Suppressor macrophage treated with lipopolysaccharide for 1 hour (primary cell): Measurements from ENCODE around the gene SLC6A1.

Experiments
- DNase-seq, 3 donors: peaks; one replicate each; pipeline ENCODE4 v3.0.0-alpha.2; 2020 to 2022

Gene SLC6A1

GRCh38 chr3:10995871-10996270 lies 3.3 kb downstream of the SLC6A1 start:
- no peak for DNase-seq

- DNase-seq: no peak
Observed at GRCh38 chr3:10996345-10997013, 3.9 kb downstream of the SLC6A1 start.

DNA sequence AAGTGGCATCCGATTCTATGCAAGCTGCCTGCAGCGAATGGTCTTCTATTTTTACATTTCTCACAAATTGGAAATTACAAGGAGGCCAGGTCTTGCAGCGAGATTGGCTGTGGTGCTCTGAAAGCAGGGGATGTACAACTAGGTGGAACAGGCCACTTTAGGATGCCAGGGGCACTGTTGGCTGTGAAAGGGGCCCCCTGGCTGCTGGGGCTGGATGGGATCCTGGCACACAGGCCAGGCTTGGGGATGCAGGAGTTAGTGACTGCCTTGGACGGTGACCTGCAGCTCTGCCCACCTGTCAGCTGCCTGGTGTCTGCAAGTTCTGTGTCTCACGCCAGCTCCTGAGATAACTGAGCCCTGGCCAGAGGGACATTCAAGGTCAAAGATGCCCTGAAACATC lies 4.6 kb downstream of the SLC6A1 start:
- DNase-seq: no peak

- no peak for DNase-seq
Observed at GRCh38 chr3:10998542-10998941, 6.0 kb downstream of the SLC6A1 start.

DNA sequence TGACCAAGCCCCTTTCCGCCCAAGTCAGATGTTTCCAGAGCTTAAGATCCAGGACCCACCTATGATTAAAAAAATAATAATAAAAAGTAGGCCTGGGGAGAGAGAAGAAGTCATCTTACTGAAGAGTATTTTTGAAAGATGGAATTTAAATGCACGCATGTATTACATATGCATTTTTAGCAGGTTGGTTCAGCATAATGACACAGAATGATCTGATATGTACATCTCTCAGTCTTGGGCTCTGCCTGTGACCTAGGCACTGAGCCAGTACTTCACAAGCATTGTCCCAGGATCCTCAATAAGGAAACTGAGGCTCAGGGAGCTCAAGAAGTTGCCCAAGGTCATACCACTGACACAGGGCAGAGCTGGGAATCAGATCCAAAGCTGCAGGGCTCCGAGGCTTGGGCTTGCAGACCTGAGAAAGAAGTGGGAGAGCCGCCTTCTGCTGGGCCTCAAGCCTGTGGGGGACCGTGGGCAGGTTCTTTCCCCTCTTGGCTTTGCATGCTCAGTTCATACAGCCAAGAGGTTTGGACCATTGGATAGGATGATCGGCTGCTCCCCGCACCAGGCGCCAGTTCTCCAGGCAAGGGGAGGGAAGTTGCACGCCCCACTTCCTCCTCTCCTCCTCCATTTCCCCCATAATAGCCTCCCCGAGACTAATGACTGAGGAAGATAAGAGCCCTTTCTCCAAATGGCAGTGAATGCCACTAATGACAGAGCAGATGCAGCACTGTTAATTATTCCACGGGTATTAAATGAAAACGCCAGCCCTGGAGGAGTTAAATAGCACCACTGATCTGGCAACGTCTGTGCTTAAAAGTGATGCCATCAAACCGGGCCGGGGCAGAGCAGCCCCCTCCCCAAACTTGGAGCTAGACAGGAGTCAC lies 6.9 kb downstream of the SLC6A1 start:
- DNase-seq: no peak

GRCh38 chr3:11000528-11000927 lies 8.0 kb downstream of the SLC6A1 start:
- no peak for DNase-seq

GRCh38 chr3:11001020-11001657 lies 8.6 kb downstream of the SLC6A1 start:
- DNase-seq: no peak

- DNase-seq: no peak
Observed at GRCh38 chr3:11001658-11002021, 9.1 kb downstream of the SLC6A1 start.

DNA sequence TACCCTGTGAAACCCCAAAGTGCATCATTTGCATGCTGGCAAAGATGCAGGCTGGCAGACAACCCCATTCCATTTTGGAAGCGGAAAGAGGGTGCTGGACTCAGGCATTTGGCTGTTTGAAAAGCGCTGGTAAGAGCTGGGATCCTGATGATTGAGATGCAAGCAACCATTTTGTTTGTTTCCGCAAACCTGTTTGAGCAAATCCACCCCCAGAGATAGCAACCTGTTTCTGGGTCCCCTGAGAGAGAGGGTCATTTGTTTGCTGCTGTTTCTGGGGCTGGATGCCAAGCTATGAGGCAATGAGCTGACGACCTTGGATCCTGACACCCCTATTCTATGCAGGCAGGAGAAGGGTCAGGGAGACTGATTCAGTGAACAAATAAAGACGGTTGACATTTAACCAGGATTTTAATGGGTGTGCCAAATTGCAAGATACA lies 9.8 kb downstream of the SLC6A1 start:
- DNase-seq: no peak

DNA sequence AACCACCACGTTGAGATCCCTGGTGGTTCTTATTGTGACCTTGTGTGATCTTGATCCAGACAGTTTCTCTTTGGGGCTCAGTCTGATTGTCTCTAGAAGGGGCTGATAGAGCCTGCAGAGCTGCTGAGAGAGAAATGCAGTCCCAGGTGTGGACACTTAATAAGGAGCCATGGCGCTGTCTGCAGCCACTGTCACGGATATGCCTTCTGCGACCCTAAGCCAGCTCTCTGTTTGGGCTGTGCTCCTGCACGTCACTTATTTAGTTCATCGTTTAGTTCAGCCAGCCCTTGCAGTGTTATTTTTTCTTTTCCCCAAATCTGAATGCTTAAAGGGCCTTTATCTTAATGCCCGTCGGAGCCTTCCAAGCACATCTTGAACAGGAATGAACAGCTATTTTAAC lies 12.0 kb downstream of the SLC6A1 start:
- no peak for DNase-seq

DNA sequence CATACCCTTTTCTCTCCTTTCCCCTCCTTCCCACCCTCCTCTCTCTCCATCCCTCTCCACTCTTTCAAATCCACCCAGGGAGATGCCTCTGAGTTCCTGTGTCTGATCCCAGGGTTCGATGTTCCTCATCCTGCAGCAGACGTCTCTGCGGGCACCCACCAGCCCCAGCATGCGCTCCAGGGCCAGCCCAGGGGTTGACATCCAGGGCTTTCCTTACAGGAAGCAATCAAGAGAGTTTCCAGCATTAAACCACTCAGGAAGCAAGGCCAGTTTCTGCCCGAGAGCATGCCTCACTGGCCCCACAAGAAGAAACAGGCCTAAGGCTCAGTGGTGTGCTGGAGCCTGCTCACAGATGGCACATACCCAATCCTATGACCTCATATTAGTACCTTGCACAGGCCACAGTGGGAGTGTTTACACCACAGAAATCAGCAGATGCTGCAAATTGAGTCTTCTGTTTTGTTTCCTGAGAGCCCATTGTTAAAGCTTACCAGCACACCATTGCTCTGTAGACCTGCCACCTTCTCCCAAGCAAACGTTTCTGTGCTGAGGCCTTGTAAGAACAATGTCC lies 13.2 kb downstream of the SLC6A1 start:
- DNase-seq: no peak

- no peak for DNase-seq
Observed at GRCh38 chr3:11006986-11007933, 14.7 kb downstream of the SLC6A1 start.

- DNase-seq: no peak
Observed at GRCh38 chr3:11009898-11010297, 17.4 kb downstream of the SLC6A1 start.

GRCh38 chr3:11010426-11011165 lies 18.0 kb downstream of the SLC6A1 start:
- no peak for DNase-seq

DNA sequence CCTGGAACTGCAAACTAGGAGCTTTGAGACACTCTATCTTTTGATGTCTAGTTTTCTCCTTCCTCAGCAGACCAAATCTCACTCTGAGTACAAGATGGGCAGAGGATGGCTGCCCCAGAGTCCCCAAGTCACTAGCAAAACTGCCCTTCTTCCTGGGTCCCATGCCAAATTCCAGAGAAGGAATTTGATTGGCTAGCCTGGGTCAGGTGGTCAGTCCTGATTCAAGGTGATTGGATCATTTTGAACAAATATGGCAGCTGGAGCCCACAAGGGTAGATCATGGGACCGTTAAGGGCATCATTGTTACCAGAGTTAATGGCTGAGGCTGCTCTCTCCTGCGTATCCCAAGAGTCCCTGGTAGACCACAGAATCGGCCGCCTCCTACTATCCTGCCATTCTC lies 21.7 kb downstream of the SLC6A1 start:
- no peak for DNase-seq

DNA sequence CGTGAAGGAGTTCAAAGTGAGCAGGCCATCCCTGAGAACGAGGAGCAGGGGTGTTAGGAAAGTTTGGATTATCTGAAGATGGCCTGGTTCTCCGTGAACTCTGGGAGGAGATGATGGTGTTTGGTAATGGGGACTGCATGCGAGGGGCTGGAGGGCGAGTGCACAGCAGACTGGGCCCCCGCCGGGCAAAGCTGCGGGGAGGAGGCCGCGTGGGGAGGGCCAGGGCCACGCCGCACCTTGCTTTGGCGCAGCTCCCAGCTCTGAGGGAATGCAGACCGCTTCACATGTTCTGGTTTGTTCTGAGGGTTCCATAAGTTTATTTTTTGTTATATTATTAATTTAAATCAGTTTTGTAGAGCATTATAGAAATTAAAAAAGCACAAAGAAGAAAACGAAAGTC lies 22.2 kb downstream of the SLC6A1 start:
- DNase-seq: no peak

GRCh38 chr3:11015369-11015768 lies 22.8 kb downstream of the SLC6A1 start:
- no peak for DNase-seq

DNA sequence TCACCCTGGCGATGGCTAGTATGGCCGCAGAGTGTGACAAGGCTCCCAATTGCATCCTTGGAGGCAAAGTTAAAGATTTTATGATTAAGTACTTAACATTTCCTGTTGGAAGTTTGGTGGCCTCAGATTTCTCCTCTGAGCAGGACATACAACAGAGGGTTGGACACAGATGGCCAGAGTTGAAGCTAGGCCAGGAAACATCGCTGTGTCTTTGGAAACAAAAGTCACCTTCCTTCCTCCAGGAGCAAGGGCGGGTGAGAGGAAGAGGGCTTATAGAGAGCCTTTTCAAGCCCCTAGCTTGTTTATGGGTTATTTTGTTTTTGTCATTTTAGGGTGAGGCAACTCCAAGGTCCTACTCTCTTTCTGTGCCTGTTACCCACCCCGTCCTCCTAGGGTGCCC lies 24.2 kb downstream of the SLC6A1 start:
- no peak for DNase-seq

GRCh38 chr3:11019116-11019819 lies 26.7 kb downstream of the SLC6A1 start:
- DNase-seq: no peak

- no peak for DNase-seq
Observed at GRCh38 chr3:11020764-11021163, 28.2 kb downstream of the SLC6A1 start.

- DNase-seq: no peak
Observed at GRCh38 chr3:11021611-11022011, 29.1 kb downstream of the SLC6A1 start.
